ACC112 (cell line): ENCODE data around the gene SYNGAP1.

ENCODE experiments used
- H2AFZ ChIP-seq: fragments of 200-600 bp; sonication (generic); one replicate; pipeline ENCODE4 v1.6.0; 2017; ENCODE audit warnings: antibody characterized with exemption, low read length; ENCODE audit not compliant: unreplicated experiment
- H3K27ac ChIP-seq: fragments of 200-600 bp; sonication (generic); 2 replicates; pipeline ENCODE4 v1.5.1; 2014; ENCODE audit warnings: low read depth, mild to moderate bottlenecking, antibody characterized with exemption, low read length, moderate library complexity
- H3K27me3 ChIP-seq: fragments of 200-600 bp; sonication (generic); 2 replicates; pipeline ENCODE4 v1.6.1; 2014; ENCODE audit warnings: mild to moderate bottlenecking, antibody characterized with exemption, low read length, moderate library complexity, mixed read lengths; ENCODE audit not compliant: insufficient read depth
- H3K36me3 ChIP-seq: fragments of 200-600 bp; sonication (generic); 2 replicates; pipeline ENCODE4 v1.6.1; 2016; ENCODE audit warnings: mild to moderate bottlenecking, antibody characterized with exemption, low read length, moderate library complexity, mixed read lengths; ENCODE audit not compliant: insufficient read depth
- H3K4me1 ChIP-seq: fragments of 200-600 bp; sonication (generic); one replicate; pipeline ENCODE4 v1.6.1; 2016; ENCODE audit warnings: low read length, mixed read lengths; ENCODE audit not compliant: insufficient read depth, unreplicated experiment, control insufficient read depth
- H3K4me3 ChIP-seq: fragments of 200-600 bp; sonication (generic); 2 replicates; pipeline ENCODE4 v1.5.1; 2014; ENCODE audit warnings: mild to moderate bottlenecking, low read depth, low read length
- H3K79me2 ChIP-seq: fragments of 200-600 bp; sonication (generic); one replicate; pipeline ENCODE4 v1.6.0; 2016; ENCODE audit warnings: low read length; ENCODE audit not compliant: control insufficient read depth, unreplicated experiment, insufficient read depth

The SYNGAP1 gene

DNA sequence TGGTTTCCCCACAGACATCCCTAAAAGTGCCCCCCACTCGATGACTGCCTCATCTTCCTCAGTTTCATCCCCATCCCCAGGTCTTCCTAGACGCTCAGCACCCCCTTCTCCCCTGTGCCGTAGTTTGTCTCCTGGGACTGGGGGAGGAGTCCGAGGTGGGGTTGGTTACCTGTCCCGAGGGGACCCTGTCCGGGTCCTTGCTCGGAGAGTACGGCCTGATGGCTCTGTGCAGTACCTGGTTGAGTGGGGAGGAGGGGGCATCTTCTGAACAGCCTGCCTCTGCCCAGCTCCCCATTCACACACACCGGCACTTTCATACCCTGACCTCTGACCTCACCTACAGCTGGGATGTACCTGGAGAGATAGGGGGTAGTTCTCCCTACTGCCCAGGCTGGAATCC is 4.0 kb upstream of the SYNGAP1 start:
- Histone ChIP-seq H3K36me3 (0 out of 2 replicates have a peak, but pooled peaks cover 5% of the 10 kb centered on the region), H2AFZ (no peak overlapping the region), H3K4me3 (peak overlapping the region; percentile 88), H3K27ac (peak overlapping the region; percentile 95), H3K79me2 (peaks cover 49% of the 10 kb centered on the region), H3K27me3 (no peaks in the 10 kb centered on the region), H3K4me1 (peaks cover 28% of the 10 kb centered on the region)

DNA sequence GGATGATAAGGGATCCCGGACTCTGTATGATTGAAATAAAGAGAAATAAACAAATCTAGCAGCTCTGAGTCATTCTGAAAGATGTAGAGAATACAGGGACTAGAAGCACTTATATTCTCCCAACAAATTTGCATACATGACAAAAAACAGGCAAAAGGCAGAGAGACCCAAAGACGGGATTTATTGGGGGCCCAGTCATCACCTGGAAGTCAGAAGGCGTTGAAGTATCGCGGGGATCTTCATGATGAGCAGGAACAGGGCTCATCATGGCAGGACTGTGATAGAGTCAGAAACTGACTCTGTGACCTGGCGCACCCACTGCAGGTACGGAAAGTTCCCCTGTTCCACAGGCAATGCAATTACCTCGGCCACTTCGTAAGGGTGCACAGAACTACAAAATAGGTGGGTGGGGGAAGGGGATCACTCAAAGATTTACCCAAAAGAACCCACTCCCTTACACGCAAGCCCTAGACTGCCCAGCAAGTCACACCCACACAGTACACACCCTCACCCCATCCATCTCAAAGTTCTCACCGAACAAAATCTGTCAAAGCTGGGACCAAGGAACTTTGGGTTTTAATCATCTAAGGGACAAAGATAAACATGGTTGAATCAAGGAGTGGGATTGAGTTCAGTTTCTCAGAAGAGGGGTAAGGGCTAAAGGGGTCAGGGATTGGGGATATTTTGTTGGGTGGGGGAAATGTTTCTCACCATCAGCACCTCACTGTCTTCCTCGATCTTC is 3.3 kb upstream of the SYNGAP1 start:
- H3K79me2 ChIP-seq: peaks cover 48% of the 10 kb centered on the region
- no peaks in the 10 kb centered on the region for H3K27me3 ChIP-seq
- H3K36me3 ChIP-seq: 0 out of 2 replicates have a peak, but pooled peaks cover 5% of the 10 kb centered on the region
- peak overlapping the region; percentile 95 for H3K27ac ChIP-seq
- H3K4me3 ChIP-seq: peak overlapping the region; percentile 88
- H2AFZ ChIP-seq: no peak overlapping the region
- H3K4me1 ChIP-seq: peaks cover 28% of the 10 kb centered on the region

DNA sequence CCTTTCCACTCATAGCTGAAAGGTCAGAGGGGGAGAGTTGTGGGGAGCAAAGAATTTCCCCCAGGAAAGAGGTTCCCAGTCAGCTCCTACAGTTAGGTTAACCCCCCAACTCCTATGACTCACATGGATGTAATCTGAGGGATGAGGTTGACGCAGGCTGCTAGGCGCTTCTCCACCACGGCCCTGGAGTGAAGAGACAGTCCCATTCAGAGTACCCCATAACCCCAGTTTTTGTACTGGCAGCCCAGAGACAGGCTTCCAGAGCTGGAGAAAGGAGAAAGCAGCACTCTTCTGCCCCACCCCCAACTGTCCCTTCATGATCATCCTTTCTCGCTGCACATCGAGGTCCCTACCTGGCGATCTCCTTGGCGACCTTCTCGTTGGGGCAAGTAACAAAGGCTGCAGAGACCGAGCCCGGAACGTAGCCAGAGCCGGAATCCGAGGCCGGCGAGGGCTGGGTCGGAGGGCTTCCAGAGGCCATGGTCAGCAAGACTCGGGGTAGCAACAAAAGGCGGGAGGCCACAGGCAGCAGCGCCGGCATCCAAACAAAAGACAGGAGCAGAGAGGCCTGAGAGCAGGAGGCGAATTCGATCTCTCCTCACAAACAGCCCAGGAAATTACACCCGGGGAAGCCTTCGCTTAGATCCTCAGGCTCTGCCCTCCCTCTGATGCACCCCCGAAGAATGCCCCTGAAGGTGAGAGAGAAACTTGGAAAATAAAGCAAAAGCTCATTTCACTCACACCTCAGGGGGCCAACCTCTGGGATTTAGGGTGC is 2.5 kb upstream of the SYNGAP1 start:
- peaks cover 28% of the 10 kb centered on the region for H3K4me1 ChIP-seq
- H2AFZ ChIP-seq: peak overlapping the region; percentile 17
- no peaks in the 10 kb centered on the region for H3K27me3 ChIP-seq
- H3K79me2 ChIP-seq: peaks cover 54% of the 10 kb centered on the region
- H3K4me3 ChIP-seq: peak overlapping the region; percentile 88
- 0 out of 2 replicates have a peak, but pooled peaks cover 5% of the 10 kb centered on the region for H3K36me3 ChIP-seq
- peak overlapping the region; percentile 95 for H3K27ac ChIP-seq

DNA sequence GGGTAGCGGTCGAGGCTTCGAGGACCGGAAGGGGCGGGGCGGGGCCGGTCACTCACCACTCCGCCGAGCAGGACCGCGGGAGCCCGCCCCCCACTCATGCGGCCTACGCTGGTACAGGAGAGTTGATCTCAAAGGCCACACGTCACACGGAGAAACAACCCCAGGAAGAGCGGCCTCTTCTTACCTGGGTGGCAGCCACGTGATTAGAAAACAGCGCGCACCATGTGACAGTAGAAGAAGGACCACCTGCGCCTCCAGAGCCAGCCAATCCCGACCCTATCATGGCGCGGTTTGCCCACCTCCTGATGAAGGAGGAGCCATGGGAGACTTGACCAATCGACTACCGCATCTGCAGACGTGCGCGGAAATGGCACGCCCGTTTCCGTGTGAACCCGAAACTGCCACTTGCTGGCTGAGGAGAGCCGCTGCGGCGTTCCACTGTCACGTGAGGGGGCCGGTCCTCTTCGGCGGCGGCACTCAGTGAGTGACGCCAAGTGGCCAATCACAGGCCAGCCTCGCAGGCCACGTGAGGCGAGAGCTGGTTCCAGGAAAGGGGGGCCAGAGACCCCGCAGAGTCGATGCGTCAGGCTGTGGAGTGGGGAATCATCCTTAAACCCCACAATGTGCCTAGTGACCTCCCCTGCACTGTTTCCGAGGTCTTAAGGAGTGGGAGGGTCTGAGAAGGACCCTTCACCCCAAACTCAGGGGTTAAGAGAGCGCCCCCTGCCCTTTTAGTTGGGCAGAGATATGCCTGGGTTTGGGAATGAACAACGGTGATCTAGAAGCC is 1.8 kb upstream of the SYNGAP1 start, which contains the start of gene CUTA:
TSS of gene CUTA (minus strand) at position 205 of the 787 bp plus-strand sequence. CDS start at position 98, 107 bp downstream.
- H3K4me1 ChIP-seq: peaks cover 28% of the 10 kb centered on the region
- 0 out of 2 replicates have a peak, but pooled peaks cover 5% of the 10 kb centered on the region for H3K36me3 ChIP-seq
- peak within 1 kb of the TSS; percentile 95 for H3K27ac ChIP-seq
- no peaks in the 10 kb centered on the region for H3K27me3 ChIP-seq
- H3K79me2 ChIP-seq: peaks cover 56% of the 10 kb centered on the region
- peak within 1 kb of the TSS; percentile 88 for H3K4me3 ChIP-seq
- peak within 1 kb of the TSS; percentile 17 for H2AFZ ChIP-seq

DNA sequence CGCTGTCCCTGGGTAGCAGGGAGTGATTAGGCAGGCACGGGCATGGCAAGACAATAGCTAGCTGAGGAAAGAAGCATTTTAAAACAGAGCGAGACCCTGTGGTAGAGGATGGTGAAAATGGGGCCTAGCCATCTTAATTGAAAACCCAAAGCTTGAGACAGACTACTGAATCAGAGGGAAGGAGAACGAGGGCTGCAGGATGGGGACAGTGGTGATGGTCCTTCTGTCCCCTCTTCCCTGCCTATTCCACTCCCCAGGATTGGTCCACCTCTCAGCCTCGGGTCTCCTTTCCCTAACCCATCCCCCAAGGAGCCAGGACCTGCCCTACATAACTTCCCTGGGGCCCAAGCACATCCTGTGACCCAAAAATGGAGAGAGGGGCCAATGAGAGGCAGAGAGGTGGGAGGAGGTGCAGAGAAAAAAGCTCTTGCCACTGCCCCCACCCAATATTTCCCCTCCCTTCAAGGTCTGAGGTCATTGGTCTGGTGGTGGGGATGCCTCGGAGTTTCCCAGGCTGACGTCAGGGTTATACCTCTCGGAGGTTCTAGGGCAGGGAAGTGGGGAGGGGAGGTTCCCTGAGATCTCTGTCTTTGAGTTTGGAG is 1.1 kb upstream of the SYNGAP1 start:
- Histone ChIP-seq H3K27ac (peak overlapping the region; percentile 77), H3K4me1 (peaks cover 28% of the 10 kb centered on the region), H3K79me2 (peaks cover 56% of the 10 kb centered on the region), H2AFZ (no peak overlapping the region), H3K4me3 (peak overlapping the region; percentile 88), H3K36me3 (peaks cover 5% of the 10 kb centered on the region; the same call in 1 of the 2 replicates), H3K27me3 (no peaks in the 10 kb centered on the region)

DNA sequence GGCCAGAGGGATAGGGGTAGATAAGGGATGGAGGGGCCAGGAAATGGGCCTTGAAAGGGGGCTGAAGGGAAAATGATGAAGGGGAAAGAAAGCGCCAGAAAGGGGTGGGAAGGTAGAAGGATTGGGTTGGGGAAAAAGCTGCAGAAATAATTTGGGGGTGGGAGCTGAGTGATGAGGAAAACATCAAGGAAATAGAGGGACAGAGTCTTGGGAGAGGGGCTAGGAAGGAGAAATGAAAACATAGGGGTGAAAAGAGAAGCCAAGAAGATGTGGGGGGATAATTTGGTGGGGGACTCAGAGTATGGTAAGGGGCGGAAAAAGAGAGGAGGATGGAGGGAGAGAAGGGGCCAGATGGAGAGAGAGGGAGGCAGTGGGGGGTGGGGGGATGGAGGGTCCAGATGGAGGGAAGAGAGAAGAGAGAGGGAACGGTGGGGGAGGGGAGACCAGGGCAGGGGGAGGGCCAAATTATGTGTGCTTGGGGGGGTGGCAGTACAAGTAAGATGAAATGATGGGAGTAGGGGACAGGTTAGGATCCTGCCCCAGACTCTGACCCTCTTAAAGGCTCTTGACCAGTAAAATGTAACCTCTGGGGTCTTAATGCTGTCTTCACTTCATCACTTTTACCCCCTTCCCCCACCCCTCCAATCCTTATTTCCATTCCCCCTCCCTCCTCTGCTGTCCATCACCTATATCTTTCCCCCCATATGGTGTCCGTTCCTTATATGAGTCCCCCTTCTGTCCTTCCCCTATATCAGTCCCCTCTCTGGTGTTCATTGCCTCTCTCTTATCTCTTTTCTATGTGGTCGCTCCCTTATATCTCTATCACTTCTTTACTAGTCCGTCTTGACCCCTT is 852 bp downstream of the SYNGAP1 start:
- peak overlapping the region; percentile 35 for H2AFZ ChIP-seq
- H3K27me3 ChIP-seq: no peaks in the 10 kb centered on the region
- peaks cover 41% of the 10 kb centered on the region for H3K79me2 ChIP-seq
- H3K36me3 ChIP-seq: peaks cover 3% of the 10 kb centered on the region; the same call in 1 of the 2 replicates
- H3K4me3 ChIP-seq: peak overlapping the region; percentile 78
- H3K4me1 ChIP-seq: peaks cover 31% of the 10 kb centered on the region
- no peak overlapping the region for H3K27ac ChIP-seq

DNA sequence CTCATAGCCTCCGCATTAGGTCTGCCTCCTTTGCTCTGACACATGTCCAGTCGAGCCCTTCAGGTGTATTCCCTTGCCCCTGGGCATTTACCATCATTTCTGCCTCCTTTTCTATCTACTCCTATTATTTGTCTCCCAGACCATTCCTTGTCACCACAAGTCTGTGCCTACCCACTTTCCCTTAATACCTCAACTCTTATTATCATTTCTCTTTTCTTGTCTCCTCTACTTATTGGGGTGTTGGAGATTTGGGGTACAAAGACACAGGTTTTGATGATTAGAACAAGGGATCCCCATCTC is 1.4 kb downstream of the SYNGAP1 start:
- Histone ChIP-seq H3K79me2 (peaks cover 36% of the 10 kb centered on the region), H3K4me1 (peaks cover 28% of the 10 kb centered on the region), H3K27me3 (no peaks in the 10 kb centered on the region), H3K4me3 (peak overlapping the region; percentile 78), H2AFZ (no peak overlapping the region), H3K36me3 (no peaks in the 10 kb centered on the region; the same call in 1 of the 2 replicates), H3K27ac (no peak overlapping the region)

DNA sequence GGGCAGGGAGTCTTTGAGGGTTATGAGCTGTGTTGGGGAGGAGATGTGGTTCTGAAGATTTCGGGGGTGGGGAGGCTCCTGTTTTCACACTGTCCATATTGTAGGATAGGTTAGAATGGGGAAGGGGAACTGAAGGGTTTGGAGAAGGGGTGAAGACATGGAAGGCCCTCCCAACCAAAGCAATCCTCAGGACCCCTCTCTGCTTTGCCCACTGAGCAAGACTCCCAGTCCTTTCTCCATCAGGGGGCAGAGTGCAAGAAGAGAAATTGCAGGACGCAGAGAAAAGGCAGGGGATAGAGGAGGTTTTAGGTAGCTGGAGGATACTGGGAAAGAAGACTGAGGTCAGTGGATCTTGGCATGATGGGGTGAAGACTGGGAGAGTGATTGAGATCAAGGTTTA is 3.9 kb downstream of the SYNGAP1 start:
- no peak overlapping the region; the same call in 1 of the 2 replicates for H3K4me3 ChIP-seq
- H3K4me1 ChIP-seq: peaks cover 32% of the 10 kb centered on the region
- peaks cover 31% of the 10 kb centered on the region for H3K79me2 ChIP-seq
- no peaks in the 10 kb centered on the region; the same call in 1 of the 2 replicates for H3K36me3 ChIP-seq
- no peak overlapping the region for H3K27ac ChIP-seq
- no peaks in the 10 kb centered on the region for H3K27me3 ChIP-seq
- H2AFZ ChIP-seq: no peak overlapping the region

DNA sequence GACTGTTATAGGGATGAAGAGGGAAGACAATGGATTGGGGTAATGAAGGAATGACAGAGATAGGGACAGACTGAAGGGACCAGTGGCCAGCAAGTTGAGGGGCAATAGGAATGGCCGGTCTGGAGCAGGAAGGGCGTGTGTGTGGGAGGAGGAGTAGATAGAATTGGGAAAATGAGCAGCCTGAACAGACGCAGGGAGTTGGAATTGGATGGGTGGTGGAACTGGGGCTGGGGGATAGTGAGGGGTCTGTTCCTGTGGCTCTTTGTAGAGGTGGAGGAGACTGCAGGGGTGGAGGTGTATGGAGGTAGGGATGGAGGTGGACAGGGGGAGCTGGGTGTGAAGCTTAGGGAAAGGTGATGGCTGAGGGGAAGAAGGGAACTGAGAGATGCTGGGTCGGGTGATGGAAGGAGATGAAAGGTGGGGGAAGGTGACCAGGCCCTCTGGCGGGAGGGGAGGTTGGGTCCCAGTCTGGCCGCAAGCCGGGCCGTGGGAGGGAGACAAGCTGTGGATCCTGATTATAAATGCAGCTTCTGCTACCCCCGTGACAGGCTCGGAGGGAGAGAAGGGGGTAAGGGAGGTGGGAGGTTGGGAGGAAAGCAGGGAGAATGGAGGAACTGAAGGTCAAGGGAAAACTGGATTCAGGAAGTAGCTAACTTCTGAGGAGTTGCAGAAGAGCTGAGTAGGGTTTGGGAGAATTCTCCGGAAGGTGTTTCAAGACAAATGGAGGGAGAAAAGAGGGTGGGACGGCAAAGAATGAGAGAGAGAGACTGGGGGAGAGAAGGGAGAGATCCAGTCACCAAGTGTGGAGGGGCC is 5.2 kb downstream of the SYNGAP1 start:
- Histone ChIP-seq H3K4me3 (peak overlapping the region; percentile 71), H3K27ac (peak overlapping the region; percentile 61), H2AFZ (peak overlapping the region; percentile 1), H3K4me1 (peaks cover 35% of the 10 kb centered on the region), H3K36me3 (no peaks in the 10 kb centered on the region; the same call in 1 of the 2 replicates), H3K79me2 (peaks cover 25% of the 10 kb centered on the region), H3K27me3 (no peaks in the 10 kb centered on the region)
